ENCODE data around the gene PARL.

The PARL gene

GRCh38 chr3:183920416-183920815, 35.7 kb upstream of the PARL start:
- no peak for FAIRE-seq
- no peak for TF ChIP-seq TAF1 (IDR thresholded peaks at IDR 0.05; ENCODE audit: low read depth, low read length)
- TF ChIP-seq POLR2AphosphoS5 (IDR thresholded peaks at IDR 0.05; ENCODE audit: low read depth, low read length), result no peak
- TF ChIP-seq SPI1 (IDR thresholded peaks at IDR 0.05; ENCODE audit: low read depth, low read length), result no peak
- no peak for TF ChIP-seq POLR2A (IDR thresholded peaks at IDR 0.05; ENCODE audit: low read depth, low read length)
- no peak for TF ChIP-seq POU2F2 (IDR thresholded peaks at IDR 0.05; ENCODE audit: low read depth, low read length)
- no peak for TF ChIP-seq PAX5 (IDR thresholded peaks at IDR 0.05; ENCODE audit: insufficient read depth, low read length, severe bottlenecking)
- DNase-seq (ENCODE audit: insufficient read length, low spot score), result no peak

GRCh38 chr3:183918178-183918577, 33.5 kb upstream of the PARL start:
- TF ChIP-seq POLR2A (IDR thresholded peaks at IDR 0.05; ENCODE audit: low read depth, low read length), result no peak
- no peak for TF ChIP-seq SPI1 (IDR thresholded peaks at IDR 0.05; ENCODE audit: low read depth, low read length)
- TF ChIP-seq POU2F2 (IDR thresholded peaks at IDR 0.05; ENCODE audit: low read depth, low read length), result no peak
- no peak for TF ChIP-seq TAF1 (IDR thresholded peaks at IDR 0.05; ENCODE audit: low read depth, low read length)
- no peak for TF ChIP-seq PAX5 (IDR thresholded peaks at IDR 0.05; ENCODE audit: insufficient read depth, low read length, severe bottlenecking)
- no peak for TF ChIP-seq POLR2AphosphoS5 (IDR thresholded peaks at IDR 0.05; ENCODE audit: low read depth, low read length)
- FAIRE-seq (no peak), DNase-seq (ENCODE audit: insufficient read length, low spot score) (no peak)

- TF ChIP-seq PAX5 (IDR thresholded peaks at IDR 0.05; ENCODE audit: insufficient read depth, low read length, severe bottlenecking) (no peak), TAF1 (IDR thresholded peaks at IDR 0.05; ENCODE audit: low read depth, low read length) (no peak), POLR2AphosphoS5 (IDR thresholded peaks at IDR 0.05; ENCODE audit: low read depth, low read length) (no peak), SPI1 (IDR thresholded peaks at IDR 0.05; ENCODE audit: low read depth, low read length) (no peak), POLR2A (IDR thresholded peaks at IDR 0.05; ENCODE audit: low read depth, low read length) (no peak), POU2F2 (IDR thresholded peaks at IDR 0.05; ENCODE audit: low read depth, low read length) (no peak)
- FAIRE-seq (no peak), DNase-seq (ENCODE audit: insufficient read length, low spot score) (no peak)
Observed at GRCh38 chr3:183917776-183918175, 33.1 kb upstream of the PARL start.

- DNase-seq (ENCODE audit: insufficient read length, low spot score) (no peak), FAIRE-seq (no peak)
- TF ChIP-seq TAF1 (IDR thresholded peaks at IDR 0.05; ENCODE audit: low read depth, low read length) (no peak), POLR2AphosphoS5 (IDR thresholded peaks at IDR 0.05; ENCODE audit: low read depth, low read length) (no peak), POU2F2 (IDR thresholded peaks at IDR 0.05; ENCODE audit: low read depth, low read length) (no peak), POLR2A (IDR thresholded peaks at IDR 0.05; ENCODE audit: low read depth, low read length) (no peak), SPI1 (IDR thresholded peaks at IDR 0.05; ENCODE audit: low read depth, low read length) (no peak), PAX5 (IDR thresholded peaks at IDR 0.05; ENCODE audit: insufficient read depth, low read length, severe bottlenecking) (no peak)
Observed at GRCh38 chr3:183914856-183915255, 30.2 kb upstream of the PARL start.

GRCh38 chr3:183913580-183913920, 28.9 kb upstream of the PARL start:
- FAIRE-seq, result no peak
- no peak for DNase-seq (ENCODE audit: insufficient read length, low spot score)
- TF ChIP-seq SPI1 (IDR thresholded peaks at IDR 0.05; ENCODE audit: low read depth, low read length) (no peak), POLR2AphosphoS5 (IDR thresholded peaks at IDR 0.05; ENCODE audit: low read depth, low read length) (no peak), PAX5 (IDR thresholded peaks at IDR 0.05; ENCODE audit: insufficient read depth, low read length, severe bottlenecking) (no peak), POU2F2 (IDR thresholded peaks at IDR 0.05; ENCODE audit: low read depth, low read length) (no peak), TAF1 (IDR thresholded peaks at IDR 0.05; ENCODE audit: low read depth, low read length) (no peak), POLR2A (IDR thresholded peaks at IDR 0.05; ENCODE audit: low read depth, low read length) (no peak)

- no peak for FAIRE-seq
- TF ChIP-seq SPI1 (IDR thresholded peaks at IDR 0.05; ENCODE audit: low read depth, low read length), result no peak
- no peak for TF ChIP-seq POLR2A (IDR thresholded peaks at IDR 0.05; ENCODE audit: low read depth, low read length)
- TF ChIP-seq TAF1 (IDR thresholded peaks at IDR 0.05; ENCODE audit: low read depth, low read length), result no peak
- TF ChIP-seq POU2F2 (IDR thresholded peaks at IDR 0.05; ENCODE audit: low read depth, low read length), result no peak
- no peak for TF ChIP-seq POLR2AphosphoS5 (IDR thresholded peaks at IDR 0.05; ENCODE audit: low read depth, low read length)
- no peak for DNase-seq (ENCODE audit: insufficient read length, low spot score)
Observed at GRCh38 chr3:183912895-183913579, 28.4 kb upstream of the PARL start.

- FAIRE-seq, result no peak
- no peak for TF ChIP-seq SPI1 (IDR thresholded peaks at IDR 0.05; ENCODE audit: low read depth, low read length)
- no peak for TF ChIP-seq POU2F2 (IDR thresholded peaks at IDR 0.05; ENCODE audit: low read depth, low read length)
- TF ChIP-seq POLR2A (IDR thresholded peaks at IDR 0.05; ENCODE audit: low read depth, low read length), result no peak
- no peak for TF ChIP-seq POLR2AphosphoS5 (IDR thresholded peaks at IDR 0.05; ENCODE audit: low read depth, low read length)
- no peak for TF ChIP-seq TAF1 (IDR thresholded peaks at IDR 0.05; ENCODE audit: low read depth, low read length)
- TF ChIP-seq PAX5 (IDR thresholded peaks at IDR 0.05; ENCODE audit: insufficient read depth, low read length, severe bottlenecking), result no peak
Observed at GRCh38 chr3:183911763-183912506, 27.3 kb upstream of the PARL start.

GRCh38 chr3:183911087-183911486, 26.4 kb upstream of the PARL start:
- no peak for DNase-seq (ENCODE audit: insufficient read length, low spot score)
- TF ChIP-seq POLR2A (IDR thresholded peaks at IDR 0.05; ENCODE audit: low read depth, low read length), result no peak
- TF ChIP-seq POU2F2 (IDR thresholded peaks at IDR 0.05; ENCODE audit: low read depth, low read length), result no peak
- TF ChIP-seq SPI1 (IDR thresholded peaks at IDR 0.05; ENCODE audit: low read depth, low read length), result no peak
- no peak for TF ChIP-seq POLR2AphosphoS5 (IDR thresholded peaks at IDR 0.05; ENCODE audit: low read depth, low read length)
- TF ChIP-seq PAX5 (IDR thresholded peaks at IDR 0.05; ENCODE audit: insufficient read depth, low read length, severe bottlenecking), result no peak
- TF ChIP-seq TAF1 (IDR thresholded peaks at IDR 0.05; ENCODE audit: low read depth, low read length), result no peak
- no peak for FAIRE-seq

More at GRCh38 chr3:183911763-183912506, 27.3 kb upstream of the PARL start:
- no peak for DNase-seq (ENCODE audit: insufficient read length, low spot score)

GRCh38 chr3:183909030-183909600, 24.4 kb upstream of the PARL start:
- TF ChIP-seq PAX5 (IDR thresholded peaks at IDR 0.05; ENCODE audit: insufficient read depth, low read length, severe bottlenecking) (no peak), TAF1 (IDR thresholded peaks at IDR 0.05; ENCODE audit: low read depth, low read length) (no peak), POU2F2 (IDR thresholded peaks at IDR 0.05; ENCODE audit: low read depth, low read length) (no peak), POLR2AphosphoS5 (IDR thresholded peaks at IDR 0.05; ENCODE audit: low read depth, low read length) (no peak), SPI1 (IDR thresholded peaks at IDR 0.05; ENCODE audit: low read depth, low read length) (no peak), POLR2A (IDR thresholded peaks at IDR 0.05; ENCODE audit: low read depth, low read length) (no peak)
- FAIRE-seq (no peak), DNase-seq (ENCODE audit: insufficient read length, low spot score) (no peak)
